Astrocyte (in vitro differentiated cells and primary cell): ENCODE measurements around the gene KIAA1549. TPM values are rescaled to one million over a fixed set of nuclear protein-coding genes. Genes with fewer than 3 reads are reported as not detected.

ENCODE experiments used
- DNase-seq: peaks from one replicate; pipeline ENCODE4 v3.0.0-alpha.2; 2010; ENCODE audit warnings: low read depth
- FAIRE-seq: peaks from 2 replicates; lab custom pipeline; 2011; peaks lifted over from hg19 to GRCh38; lab: Jason Lieb, UNC
- H2AFZ ChIP-seq: 2 replicates; pipeline ENCODE4 v1.6.0; 2012; ENCODE audit warnings: low read depth, low read length, inconsistent platforms
- H3K27ac ChIP-seq: 2 replicates; pipeline ENCODE4 v1.5.1; 2011; ENCODE audit warnings: low read depth, low read length, inconsistent platforms
- H3K27me3 ChIP-seq: 2 replicates; pipeline ENCODE4 v1.6.0; 2011; ENCODE audit warnings: low read length, inconsistent platforms; ENCODE audit not compliant: insufficient read depth
- H3K36me3 ChIP-seq: 2 replicates; pipeline ENCODE4 v1.5.1; 2011; ENCODE audit warnings: low read length, inconsistent platforms; ENCODE audit not compliant: insufficient read depth
- H3K4me1 ChIP-seq: 2 replicates; pipeline ENCODE4 v1.5.1; 2011; ENCODE audit warnings: low read length, inconsistent platforms; ENCODE audit not compliant: insufficient read depth
- H3K4me2 ChIP-seq: 2 replicates; pipeline ENCODE4 v1.6.0; 2012; ENCODE audit warnings: low read length, inconsistent platforms
- H3K4me3 ChIP-seq: 2 replicates; pipeline ENCODE4 v1.5.1; 2011; ENCODE audit warnings: low read depth, mild to moderate bottlenecking, low read length, inconsistent platforms; ENCODE audit not compliant: insufficient read depth
- H3K79me2 ChIP-seq: 2 replicates; pipeline ENCODE4 v1.6.0; 2012; ENCODE audit warnings: mild to moderate bottlenecking, low read length, inconsistent platforms; ENCODE audit not compliant: insufficient read depth
- H3K9ac ChIP-seq: 2 replicates; pipeline ENCODE4 v1.6.0; 2012; ENCODE audit warnings: mild to moderate bottlenecking, low read length, inconsistent platforms
- H3K9me3 ChIP-seq: 2 replicates; pipeline ENCODE4 v1.5.1; 2012; ENCODE audit warnings: low read depth, mild to moderate bottlenecking, low read length, inconsistent platforms; ENCODE audit not compliant: insufficient read depth
- H4K20me1 ChIP-seq: 2 replicates; pipeline ENCODE4 v1.6.0; 2012; ENCODE audit warnings: low read length, inconsistent platforms; ENCODE audit not compliant: insufficient read depth
- H3K27ac Mint-ChIP-seq: one replicate; pipeline ENCODE4 v1.8.0; 2021; ENCODE audit warnings: mild to moderate bottlenecking, mixed read lengths; ENCODE audit not compliant: unreplicated experiment
- H3K27me3 Mint-ChIP-seq: one replicate; pipeline ENCODE4 v1.8.0; 2021; ENCODE audit warnings: low read depth, mixed read lengths; ENCODE audit not compliant: unreplicated experiment
- H3K36me3 Mint-ChIP-seq: one replicate; pipeline ENCODE4 v1.8.0; 2021; ENCODE audit warnings: low read depth, mixed read lengths; ENCODE audit not compliant: unreplicated experiment
- H3K4me1 Mint-ChIP-seq: one replicate; pipeline ENCODE4 v1.8.0; 2021; ENCODE audit warnings: low read depth, mixed read lengths; ENCODE audit not compliant: unreplicated experiment
- H3K4me3 Mint-ChIP-seq: one replicate; pipeline ENCODE4 v1.8.0; 2021; ENCODE audit warnings: mild to moderate bottlenecking, moderate library complexity, mixed read lengths; ENCODE audit not compliant: unreplicated experiment
- H3K9me3 Mint-ChIP-seq: one replicate; pipeline ENCODE4 v1.8.0; 2021; ENCODE audit warnings: mild to moderate bottlenecking, mixed read lengths; ENCODE audit not compliant: unreplicated experiment
- CTCF ChIP-seq: IDR thresholded peaks from 2 replicates; pipeline ENCODE4 v1.5.1; 2011; ENCODE audit warnings: low read depth, mild to moderate bottlenecking, inconsistent platforms, low read length, moderate library complexity; ENCODE audit not compliant: insufficient read depth
- EZH2 ChIP-seq: IDR thresholded peaks from 2 replicates; pipeline ENCODE4 v1.6.1; 2012; ENCODE audit warnings: mild to moderate bottlenecking, low read length, inconsistent platforms; ENCODE audit not compliant: insufficient read depth
- total RNA-seq: library from RNA; stranded (reverse); gene quantifications from 2 replicates; pipeline ENCODE4 v1.2.1, GENCODE V29; 2021

The KIAA1549 gene
- total RNA-seq, 1 donor from 2014 or later = 10.3 TPM

GRCh38 chr7:138903186-138903820 is 77.9 kb downstream of the KIAA1549 start:
- no peaks in the 10 kb centered on the region for H3K9me3 ChIP-seq
- H3K4me2 ChIP-seq = no peak overlapping the region
- no peaks in the 10 kb centered on the region for H3K36me3 ChIP-seq
- Mint-ChIP-seq H3K4me1 (peaks cover 8% of the 10 kb centered on the region), H3K36me3 (peaks cover 21% of the 10 kb centered on the region), H3K4me3 (no peak overlapping the region), H3K9me3 (no peaks in the 10 kb centered on the region), H3K27ac (peak overlapping the region; percentile 37), H3K27me3 (no peaks in the 10 kb centered on the region)
- no peak overlapping the region for H3K4me3 ChIP-seq
- FAIRE-seq (no peak), DNase-seq (no peak)
- no peak overlapping the region for H3K9ac ChIP-seq
- H3K4me1 ChIP-seq = no peaks in the 10 kb centered on the region
- no peaks in the 10 kb centered on the region for H3K27me3 ChIP-seq
- no peaks in the 10 kb centered on the region for H3K79me2 ChIP-seq
- H4K20me1 ChIP-seq = no peaks in the 10 kb centered on the region
- H3K27ac ChIP-seq = no peak overlapping the region
- H2AFZ ChIP-seq = no peak overlapping the region
- TF ChIP-seq CTCF (no peak), EZH2 (no peak)

- no peak overlapping the region for H3K27ac Mint-ChIP-seq
- H3K9me3 Mint-ChIP-seq = no peaks in the 10 kb centered on the region
- Histone ChIP-seq H3K27me3 (no peaks in the 10 kb centered on the region), H2AFZ (no peak overlapping the region), H3K36me3 (no peaks in the 10 kb centered on the region), H3K4me3 (no peak overlapping the region), H3K9me3 (no peaks in the 10 kb centered on the region), H3K27ac (no peak overlapping the region), H3K4me2 (no peak overlapping the region), H4K20me1 (no peaks in the 10 kb centered on the region), H3K4me1 (no peaks in the 10 kb centered on the region), H3K9ac (no peak overlapping the region), H3K79me2 (no peaks in the 10 kb centered on the region)
- no peak for DNase-seq
- H3K27me3 Mint-ChIP-seq = no peaks in the 10 kb centered on the region
- no peak overlapping the region for H3K4me3 Mint-ChIP-seq
- no peak for FAIRE-seq
- H3K36me3 Mint-ChIP-seq = peaks cover 21% of the 10 kb centered on the region
- TF ChIP-seq CTCF = no peak
- H3K4me1 Mint-ChIP-seq = peaks cover 8% of the 10 kb centered on the region
These were observed 79.0 kb downstream of the KIAA1549 start for GRCh38 chr7:138902161-138902560.

GRCh38 chr7:138900035-138900828 is 81.0 kb downstream of the KIAA1549 start:
- Histone ChIP-seq H3K27ac (no peak overlapping the region), H3K4me1 (no peaks in the 10 kb centered on the region), H3K9ac (no peak overlapping the region), H3K4me2 (no peak overlapping the region), H2AFZ (no peak overlapping the region), H3K79me2 (no peaks in the 10 kb centered on the region), H3K9me3 (no peaks in the 10 kb centered on the region), H3K4me3 (no peak overlapping the region), H3K27me3 (no peaks in the 10 kb centered on the region), H4K20me1 (no peaks in the 10 kb centered on the region), H3K36me3 (no peaks in the 10 kb centered on the region)
- FAIRE-seq (no peak), DNase-seq (peak; percentile 72)
- peaks cover 8% of the 10 kb centered on the region for H3K4me1 Mint-ChIP-seq
- peak overlapping the region; percentile 35 for H3K27ac Mint-ChIP-seq
- no peaks in the 10 kb centered on the region for H3K27me3 Mint-ChIP-seq
- TF ChIP-seq CTCF (no peak), EZH2 (no peak)
- H3K4me3 Mint-ChIP-seq = no peak overlapping the region
- no peaks in the 10 kb centered on the region for H3K9me3 Mint-ChIP-seq
- peaks cover 15% of the 10 kb centered on the region for H3K36me3 Mint-ChIP-seq
